ENCODE results near the gene SLC28A3.
A peak's percentile ranks its signal among the peaks of the same experiment; 100 is the strongest.

SLC28A3 gene

GRCh38 chr9:84318981-84319380 lies 21.6 kb downstream of the SLC28A3 start:
- Histone ChIP-seq H3K4me3 (ENCODE audit: severe bottlenecking) (no peak overlapping the region), H3K9me3 (ENCODE audit: severe bottlenecking) (no peaks in the 10 kb centered on the region), H3K4me1 (ENCODE audit: insufficient read depth, poor library complexity, severe bottlenecking) (peaks cover 18% of the 10 kb centered on the region), H3K36me3 (ENCODE audit: low read depth) (no peaks in the 10 kb centered on the region), H3K27me3 (ENCODE audit: insufficient read depth, poor library complexity, severe bottlenecking) (no peaks in the 10 kb centered on the region), H3K27ac (ENCODE audit: poor library complexity, severe bottlenecking) (no peak overlapping the region)
- no peak for TF ChIP-seq CTCF (IDR thresholded peaks at IDR 0.05; ENCODE audit: poor library complexity, severe bottlenecking)
- ATAC-seq (ENCODE audit: low read depth) (no peak), DNase-seq (ENCODE audit: low spot score) (no peak)

GRCh38 chr9:84317563-84317962 lies 23.0 kb downstream of the SLC28A3 start:
- no peaks in the 10 kb centered on the region for H3K36me3 ChIP-seq (ENCODE audit: low read depth)
- peaks cover 4% of the 10 kb centered on the region for H3K4me1 ChIP-seq (ENCODE audit: insufficient read depth, poor library complexity, severe bottlenecking)
- no peak for TF ChIP-seq CTCF (IDR thresholded peaks at IDR 0.05; ENCODE audit: poor library complexity, severe bottlenecking)
- DNase-seq (ENCODE audit: low spot score) (no peak), ATAC-seq (ENCODE audit: low read depth) (no peak)
- H3K9me3 ChIP-seq (ENCODE audit: severe bottlenecking) = no peaks in the 10 kb centered on the region
- H3K27me3 ChIP-seq (ENCODE audit: insufficient read depth, poor library complexity, severe bottlenecking) = no peaks in the 10 kb centered on the region
- no peak overlapping the region for H3K27ac ChIP-seq (ENCODE audit: poor library complexity, severe bottlenecking)
- H3K4me3 ChIP-seq (ENCODE audit: severe bottlenecking) = no peak overlapping the region

GRCh38 chr9:84315278-84315877 lies 25.2 kb downstream of the SLC28A3 start:
- DNase-seq (ENCODE audit: low spot score) (no peak), ATAC-seq (ENCODE audit: low read depth) (peak; percentile 52; the same call in 2 of the 3 replicates)
- Histone ChIP-seq H3K4me3 (ENCODE audit: severe bottlenecking) (no peak overlapping the region), H3K4me1 (ENCODE audit: insufficient read depth, poor library complexity, severe bottlenecking) (no peaks in the 10 kb centered on the region), H3K27me3 (ENCODE audit: insufficient read depth, poor library complexity, severe bottlenecking) (no peaks in the 10 kb centered on the region), H3K9me3 (ENCODE audit: severe bottlenecking) (no peaks in the 10 kb centered on the region), H3K36me3 (ENCODE audit: low read depth) (no peaks in the 10 kb centered on the region), H3K27ac (ENCODE audit: poor library complexity, severe bottlenecking) (no peak overlapping the region)
- peak; percentile 85 for TF ChIP-seq CTCF (IDR thresholded peaks at IDR 0.05; ENCODE audit: poor library complexity, severe bottlenecking)

- Histone ChIP-seq H3K4me3 (ENCODE audit: severe bottlenecking) (no peak overlapping the region), H3K9me3 (ENCODE audit: severe bottlenecking) (no peaks in the 10 kb centered on the region), H3K4me1 (ENCODE audit: insufficient read depth, poor library complexity, severe bottlenecking) (no peaks in the 10 kb centered on the region), H3K27me3 (ENCODE audit: insufficient read depth, poor library complexity, severe bottlenecking) (no peaks in the 10 kb centered on the region), H3K36me3 (ENCODE audit: low read depth) (no peaks in the 10 kb centered on the region), H3K27ac (ENCODE audit: poor library complexity, severe bottlenecking) (no peak overlapping the region)
- DNase-seq (ENCODE audit: low spot score) = no peak
- TF ChIP-seq CTCF (IDR thresholded peaks at IDR 0.05; ENCODE audit: poor library complexity, severe bottlenecking) = no peak
- ATAC-seq (ENCODE audit: low read depth) = no peak
These were observed 26.3 kb downstream of the SLC28A3 start for GRCh38 chr9:84314306-84314705.

- no peak overlapping the region for H3K27ac ChIP-seq (ENCODE audit: poor library complexity, severe bottlenecking)
- ATAC-seq (ENCODE audit: low read depth) = no peak
- H3K4me1 ChIP-seq (ENCODE audit: insufficient read depth, poor library complexity, severe bottlenecking) = no peaks in the 10 kb centered on the region
- no peak for TF ChIP-seq CTCF (IDR thresholded peaks at IDR 0.05; ENCODE audit: poor library complexity, severe bottlenecking)
- no peaks in the 10 kb centered on the region for H3K9me3 ChIP-seq (ENCODE audit: severe bottlenecking)
- H3K27me3 ChIP-seq (ENCODE audit: insufficient read depth, poor library complexity, severe bottlenecking) = no peaks in the 10 kb centered on the region
- no peak overlapping the region for H3K4me3 ChIP-seq (ENCODE audit: severe bottlenecking)
- DNase-seq (ENCODE audit: low spot score) = no peak
- no peaks in the 10 kb centered on the region for H3K36me3 ChIP-seq (ENCODE audit: low read depth)
These were observed 29.7 kb downstream of the SLC28A3 start for GRCh38 chr9:84310883-84311282.

All from RWPE2 (cell line).